GM19468 (cell line): ENCODE results near the gene PORCN.

Experiments
- ATAC-seq: cut with Tn5 transposase; IDR thresholded peaks from one replicate; pipeline ENCODE4 v1.9.1; 2021; ENCODE audit warnings: mild to moderate bottlenecking, moderate library complexity, moderate number of reproducible peaks; ENCODE audit not compliant: unreplicated experiment; ENCODE audit errors: extremely low read depth

The PORCN gene

DNA sequence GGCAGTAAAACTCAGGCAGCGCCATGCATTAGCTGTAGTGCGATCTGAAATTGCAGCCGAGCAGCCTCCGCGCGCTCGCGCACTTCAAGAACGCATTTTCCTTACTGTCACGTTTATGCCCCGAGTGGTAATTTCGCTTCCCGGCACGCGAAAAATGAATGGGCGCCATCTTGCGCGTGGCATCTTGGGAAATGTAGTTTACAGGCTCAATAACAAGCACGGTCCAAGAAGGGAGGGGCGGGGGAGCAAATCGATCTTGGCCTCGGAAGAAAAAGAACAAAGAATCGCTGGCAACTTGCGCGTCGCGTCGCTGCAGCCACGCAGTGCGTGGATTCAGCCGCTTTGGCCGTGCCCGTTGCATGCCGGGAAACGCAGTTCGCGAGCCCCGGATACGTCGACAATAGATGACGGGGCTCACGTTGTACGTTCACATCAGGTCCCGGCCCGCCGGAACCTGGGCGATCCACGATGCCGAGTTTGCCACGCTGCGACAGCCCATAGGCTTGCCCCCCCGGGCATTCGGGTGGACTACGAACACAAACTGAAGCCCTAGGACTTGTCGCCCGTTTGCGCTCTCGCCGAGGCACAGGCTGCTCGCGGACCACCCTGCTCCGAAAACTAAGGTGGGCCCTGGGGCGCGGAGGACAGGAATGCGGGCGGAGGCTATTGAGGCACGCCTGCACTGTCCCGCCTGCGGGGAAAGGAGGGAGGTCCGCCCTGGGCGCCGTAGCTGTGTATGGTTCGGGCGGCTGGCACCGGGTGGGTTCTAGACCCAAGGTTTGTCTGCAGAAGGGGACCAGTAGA is 32.8 kb upstream of the PORCN start, which contains the start of gene FTSJ1:
TSS of gene FTSJ1 (plus strand) at position 426 of the 804 bp plus-strand sequence. CDS start 1,849 bp downstream, outside the sequence.
- ATAC-seq, result peak; percentile 94

DNA sequence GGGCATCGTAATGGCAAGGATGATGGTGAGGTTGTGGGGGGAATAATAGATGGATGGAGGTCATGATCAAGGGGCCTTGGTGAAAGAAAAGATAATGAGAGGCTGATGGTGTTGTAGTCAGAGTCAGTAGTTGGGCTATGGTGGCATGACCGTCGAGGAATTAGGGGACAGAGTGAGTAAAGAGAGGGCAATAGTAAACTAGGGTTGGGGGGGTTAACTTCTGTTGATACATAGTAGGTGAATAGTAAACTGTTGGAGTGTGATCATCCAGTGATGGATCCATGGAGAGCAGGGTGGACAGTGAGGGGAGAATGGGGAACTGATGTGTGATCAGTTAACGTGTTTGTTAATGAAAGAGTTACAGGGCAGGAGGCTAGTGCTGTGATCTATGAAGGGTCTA is 31.9 kb upstream of the PORCN start:
- no peak for ATAC-seq

DNA sequence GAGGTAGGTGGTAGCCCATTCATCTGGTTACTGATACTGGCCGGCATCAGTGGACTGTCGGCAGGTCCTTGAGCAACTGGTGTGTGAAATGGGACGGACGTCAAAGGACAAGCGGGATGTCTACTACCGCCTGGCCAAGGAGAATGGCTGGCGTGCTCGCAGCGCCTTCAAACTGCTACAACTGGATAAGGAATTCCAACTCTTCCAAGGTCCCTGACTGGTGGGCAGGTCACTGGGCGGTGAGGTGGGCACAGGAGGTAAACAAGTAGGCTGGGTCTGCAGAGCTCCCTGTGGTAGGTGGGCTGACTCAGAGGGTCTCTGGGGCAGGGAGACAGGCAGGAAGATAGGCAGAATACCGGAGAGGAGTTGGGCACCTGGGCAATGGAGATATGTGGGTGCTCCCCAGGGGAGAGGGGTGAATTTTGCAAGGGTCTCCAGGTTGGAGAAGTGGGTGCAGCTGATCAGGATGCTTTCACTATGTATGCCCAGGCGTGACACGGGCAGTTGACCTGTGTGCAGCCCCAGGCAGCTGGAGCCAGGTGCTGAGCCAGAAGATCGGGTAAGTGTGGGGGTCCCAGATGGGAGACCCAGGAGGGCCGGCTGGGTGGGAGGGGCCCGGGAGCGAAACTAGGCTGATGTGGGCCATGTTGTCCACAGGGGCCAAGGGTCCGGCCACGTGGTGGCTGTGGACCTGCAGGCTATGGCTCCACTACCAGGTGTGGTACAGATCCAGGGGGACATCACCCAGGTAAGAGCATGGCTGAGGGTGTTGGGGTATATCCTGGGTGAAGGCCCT is 30.6 kb upstream of the PORCN start:
- ATAC-seq, result no peak

DNA sequence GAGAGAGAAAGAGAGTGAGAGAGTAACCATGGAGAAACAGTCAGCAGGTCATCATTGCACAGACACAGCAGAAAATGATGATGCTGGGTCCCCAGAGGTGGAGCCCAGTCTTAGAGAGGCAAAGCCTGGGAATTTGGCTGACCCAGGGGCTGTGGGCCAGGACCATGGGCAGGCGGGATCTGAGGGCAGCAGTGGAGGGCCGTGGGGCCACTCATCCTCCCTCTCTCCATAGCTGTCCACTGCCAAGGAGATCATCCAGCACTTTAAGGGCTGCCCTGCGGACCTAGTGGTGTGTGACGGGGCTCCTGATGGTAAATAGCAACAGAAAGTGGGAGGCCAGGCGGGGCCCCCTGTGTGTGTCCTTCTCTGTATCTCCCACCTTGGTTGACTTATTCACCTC is 30.0 kb upstream of the PORCN start:
- ATAC-seq, result no peak

DNA sequence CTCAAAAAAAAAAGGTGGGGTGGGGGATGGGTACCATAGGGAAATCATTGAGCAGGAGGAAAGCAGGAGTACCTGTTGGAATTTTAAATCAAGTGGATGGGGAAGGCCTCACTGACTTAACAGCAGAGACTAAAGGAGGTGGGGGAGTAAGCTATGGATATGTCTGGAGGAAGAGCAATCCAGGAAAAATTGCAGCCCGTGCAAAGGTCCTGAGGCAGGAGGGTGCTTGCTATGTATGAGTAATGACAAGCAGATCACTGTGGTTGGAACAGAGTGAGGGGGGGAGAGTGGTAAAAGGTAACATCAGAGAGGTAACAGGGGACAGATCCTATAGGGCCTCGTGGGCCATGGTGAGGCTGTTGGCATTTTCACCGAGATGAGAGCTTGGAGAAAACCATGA is 28.6 kb upstream of the PORCN start:
- no peak for ATAC-seq

DNA sequence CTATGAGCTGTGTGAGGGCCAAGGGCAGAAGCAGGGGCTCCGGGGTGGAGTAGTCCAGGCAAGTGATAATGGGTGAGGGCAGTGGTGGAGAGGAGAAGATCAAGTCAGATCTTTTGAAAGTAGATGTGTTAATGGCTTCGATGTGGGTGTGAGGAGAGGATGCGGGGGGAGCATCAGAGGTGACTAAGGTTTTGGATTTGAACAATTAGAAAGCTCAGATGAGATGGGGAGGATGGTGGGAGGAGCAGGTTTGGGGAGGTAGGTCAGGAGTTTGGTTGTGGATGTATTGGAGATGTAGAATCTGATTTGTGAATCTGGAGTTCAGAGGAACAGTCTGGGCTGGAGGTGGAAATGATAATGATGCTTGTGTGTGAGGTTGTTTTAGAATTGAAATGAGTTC is 28.2 kb upstream of the PORCN start:
- no peak for ATAC-seq

DNA sequence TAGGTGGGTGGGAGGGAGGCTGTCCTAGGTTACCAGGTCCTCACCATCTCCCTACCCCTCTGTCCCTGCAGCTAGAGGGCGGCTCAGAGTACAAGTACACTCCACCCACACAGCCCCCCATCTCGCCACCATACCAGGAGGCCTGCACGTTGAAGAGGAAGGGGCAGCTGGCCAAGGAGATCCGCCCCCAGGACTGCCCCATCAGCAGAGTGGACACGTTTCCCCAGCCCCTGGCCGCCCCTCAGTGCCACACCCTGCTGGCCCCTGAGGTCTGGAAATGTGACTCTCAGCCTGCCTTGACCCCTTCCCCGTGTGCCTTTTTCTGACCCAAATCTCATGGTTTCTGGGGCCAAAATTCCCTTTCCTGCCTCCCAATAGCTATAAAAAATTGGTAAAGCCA is 26.3 kb upstream of the PORCN start:
- no peak for ATAC-seq

DNA sequence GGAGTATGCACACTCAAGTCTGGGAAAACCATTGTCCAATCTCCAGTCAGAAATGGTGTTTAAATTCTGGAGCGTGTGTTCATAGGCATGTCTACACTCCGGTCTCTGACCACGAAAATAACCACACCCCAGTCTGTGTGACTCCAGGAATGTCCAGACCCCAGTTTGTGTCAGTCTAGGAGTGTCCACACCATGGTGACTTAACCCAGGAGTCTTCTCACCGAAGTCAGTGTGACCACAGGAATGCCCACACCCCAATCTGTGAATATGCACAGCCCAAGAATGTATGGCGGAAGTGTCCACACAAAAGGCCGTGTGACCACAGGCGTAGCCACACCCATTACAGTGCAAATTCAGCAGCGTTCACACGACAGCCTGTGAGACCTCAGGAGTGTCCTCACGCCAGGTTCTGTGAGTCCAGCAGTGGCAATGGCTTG is 21.4 kb upstream of the PORCN start:
- no peak for ATAC-seq

DNA sequence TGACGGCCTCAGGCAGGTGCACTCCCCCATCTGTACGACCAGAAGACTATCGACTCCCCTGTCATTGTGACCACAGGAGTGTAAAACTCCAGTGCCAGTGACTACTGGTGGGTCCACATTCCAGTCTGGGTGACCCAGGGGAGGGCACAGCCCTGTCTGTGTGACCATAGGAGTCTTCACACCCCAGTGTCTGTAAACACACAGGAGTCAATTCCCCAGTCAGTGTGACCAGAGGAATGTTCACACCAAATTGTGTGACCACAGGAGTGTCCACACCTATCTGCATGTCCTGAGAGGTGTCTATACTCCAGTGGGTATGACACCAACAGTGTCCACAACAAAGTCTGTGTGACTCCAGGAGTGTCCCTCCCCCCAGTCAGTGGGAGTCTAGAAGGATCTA is 20.8 kb upstream of the PORCN start:
- no peak for ATAC-seq

DNA sequence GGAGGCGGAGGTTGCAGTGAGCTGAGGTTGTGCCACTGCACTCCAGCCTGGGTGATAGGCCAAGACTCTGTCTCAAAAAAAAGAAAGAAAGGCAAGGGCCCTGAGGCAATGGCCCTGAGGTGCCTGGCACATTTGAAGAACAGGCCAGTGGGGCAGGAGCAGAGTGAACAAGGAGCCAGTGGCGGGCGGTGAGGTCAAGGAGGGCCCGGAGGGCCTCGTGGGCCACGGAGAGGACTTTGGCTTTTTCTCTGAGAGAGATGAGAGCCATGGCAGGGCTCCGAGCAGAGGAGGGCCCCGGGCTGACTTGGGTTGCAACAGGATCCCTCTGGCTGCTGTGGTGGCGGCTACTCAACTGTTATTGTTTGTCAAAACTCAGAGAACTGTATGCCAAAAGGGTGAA is 19.5 kb upstream of the PORCN start:
- ATAC-seq, result no peak

DNA sequence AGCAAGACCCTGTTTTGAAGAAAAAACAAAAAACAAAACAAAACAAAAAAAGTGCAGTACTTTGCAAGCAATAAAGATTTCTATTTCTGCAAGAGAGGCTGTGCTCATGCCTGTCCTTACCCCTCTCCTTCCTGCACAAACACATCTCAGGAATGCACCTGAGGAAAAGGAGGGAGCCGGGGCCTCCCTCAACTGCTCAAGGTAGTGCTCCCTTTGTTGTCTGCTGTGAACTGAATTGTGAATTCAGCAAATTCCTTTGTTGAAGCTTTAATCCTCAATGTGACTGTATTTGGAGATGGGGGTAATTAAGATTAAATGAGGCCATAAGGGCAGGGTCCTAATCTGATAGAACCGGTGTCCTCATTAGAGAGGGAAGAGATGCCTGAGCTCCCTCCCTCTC is 18.9 kb upstream of the PORCN start:
- ATAC-seq, result no peak

DNA sequence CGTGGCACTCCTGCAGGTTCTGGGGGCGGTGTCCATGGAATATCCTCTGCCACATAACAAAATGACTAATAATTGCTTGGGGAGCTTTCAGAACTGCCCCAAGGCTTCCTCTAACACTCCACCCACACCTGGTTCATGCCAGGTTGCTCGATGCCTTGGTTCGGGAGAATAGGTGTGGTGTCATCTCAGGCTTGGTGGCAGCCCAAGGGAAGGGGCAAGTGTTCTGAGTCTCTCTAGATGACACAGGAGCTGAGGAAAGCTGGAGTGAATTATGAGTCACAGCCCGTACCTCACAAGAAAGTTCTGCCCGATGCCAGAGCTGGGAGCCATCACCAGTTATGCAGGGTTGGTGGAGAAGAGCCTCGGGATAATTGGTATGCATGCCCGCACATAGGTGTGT is 18.1 kb upstream of the PORCN start:
- no peak for ATAC-seq

DNA sequence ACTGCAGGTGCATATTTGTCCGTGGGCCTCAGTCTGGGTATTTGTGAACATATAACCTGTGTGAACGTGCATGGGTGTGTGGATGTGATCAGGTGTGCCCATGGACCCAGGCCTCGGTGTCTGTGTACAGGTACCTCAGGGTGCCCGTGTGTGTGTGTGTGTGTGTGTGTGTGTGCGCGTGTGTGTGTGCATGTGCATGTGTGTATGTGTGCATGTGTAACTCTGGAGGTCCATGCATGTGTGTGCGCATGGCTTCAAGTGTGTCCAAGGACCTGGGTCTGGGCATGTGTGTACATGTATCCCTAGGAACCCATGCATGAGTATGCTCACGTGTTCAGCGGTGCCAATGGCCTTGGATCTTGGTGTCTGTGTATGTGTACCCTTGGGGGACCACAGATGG is 17.0 kb upstream of the PORCN start:
- ATAC-seq, result no peak

DNA sequence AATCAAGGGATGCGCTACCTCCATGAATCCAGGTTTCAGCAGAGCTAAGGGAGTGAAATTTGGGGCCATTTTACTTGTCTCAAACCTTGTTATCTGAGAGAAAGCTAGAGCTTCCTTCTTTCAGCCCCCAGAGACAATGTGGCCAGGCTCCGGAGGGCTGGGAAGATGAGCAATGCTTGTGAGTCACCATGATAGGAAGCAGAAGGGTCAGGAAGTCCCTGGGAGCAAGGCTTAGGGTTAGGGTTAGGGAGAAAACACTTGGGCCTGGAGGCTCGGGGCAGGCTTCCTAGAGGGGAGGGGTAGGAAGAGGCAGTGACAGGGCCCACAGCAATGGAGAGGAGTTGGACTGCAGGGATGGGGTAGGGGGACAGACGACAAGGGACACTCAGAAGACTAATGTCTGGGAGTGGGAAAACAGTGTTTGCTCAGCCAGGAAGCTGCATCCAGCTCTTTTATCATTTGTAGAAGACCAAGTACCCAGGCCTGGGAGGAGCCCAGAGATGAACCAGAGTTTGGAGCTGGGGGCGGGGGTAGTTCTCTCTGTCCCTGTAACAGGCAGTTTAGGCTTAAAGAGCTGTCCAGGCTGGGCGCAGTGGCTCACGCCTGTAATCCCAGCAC is 16.4 kb upstream of the PORCN start:
- no peak for ATAC-seq

DNA sequence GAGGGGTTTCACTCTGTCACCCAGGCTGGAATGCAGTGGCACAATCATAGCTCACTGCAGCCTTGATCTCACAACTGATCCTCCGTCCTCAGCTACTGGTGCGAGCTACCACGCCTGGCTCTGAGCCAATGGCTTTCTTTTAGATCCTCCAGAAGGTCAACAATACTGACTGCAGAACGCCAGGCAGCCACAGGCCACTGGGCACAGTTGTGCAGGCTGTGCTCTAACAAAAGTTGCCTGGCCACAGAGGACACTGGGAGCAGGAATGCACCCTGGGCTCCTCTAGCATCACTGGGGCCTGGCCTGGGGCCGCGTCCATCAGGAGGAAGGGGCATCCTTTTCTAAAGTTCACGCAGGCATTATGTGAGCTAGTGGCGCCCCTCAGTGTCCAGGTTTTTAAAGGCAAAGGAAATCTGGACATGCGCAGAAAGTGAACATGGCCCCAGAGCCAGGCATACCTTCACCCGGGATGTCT is 14.9 kb upstream of the PORCN start:
- no peak for ATAC-seq

DNA sequence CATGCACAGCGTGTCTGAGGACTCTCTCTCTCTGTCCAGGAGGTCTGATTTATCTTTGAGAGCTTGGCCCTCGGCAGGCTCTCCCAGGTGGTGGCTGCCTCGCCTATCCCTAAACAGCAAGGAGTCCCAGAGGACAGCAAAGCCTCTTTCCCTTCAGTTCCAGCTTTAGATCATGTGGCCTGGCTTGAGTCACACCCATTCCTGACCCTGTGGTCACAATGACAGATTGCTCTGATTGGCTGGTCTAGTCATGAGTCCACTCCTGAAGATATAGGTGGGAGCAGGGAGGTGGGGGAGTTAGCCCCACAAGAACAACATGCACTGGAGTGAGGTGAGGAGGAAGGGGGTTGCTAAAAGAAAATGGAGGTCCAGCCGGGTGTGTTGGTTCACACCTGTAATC is 12.1 kb upstream of the PORCN start:
- no peak for ATAC-seq

DNA sequence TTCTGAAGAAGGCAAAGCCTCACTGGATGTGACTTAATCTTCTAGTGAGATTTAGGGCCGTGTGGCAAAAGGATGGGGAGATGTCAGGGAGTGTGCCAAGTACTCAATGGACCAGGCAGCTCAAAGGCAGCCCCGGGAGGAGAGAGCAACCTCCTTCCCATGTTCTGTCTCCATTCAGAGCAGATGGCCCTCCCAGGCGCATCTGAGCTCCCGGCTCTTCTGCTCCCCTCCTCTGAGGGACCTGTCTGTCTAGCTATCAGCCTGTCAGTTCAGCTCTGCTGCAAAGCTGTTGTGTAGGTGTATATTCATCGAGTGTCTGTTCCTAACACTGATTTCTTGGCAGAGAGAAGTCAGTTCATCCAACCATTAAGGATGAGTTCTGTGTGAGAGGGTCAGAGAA is 10.9 kb upstream of the PORCN start:
- ATAC-seq, result no peak

DNA sequence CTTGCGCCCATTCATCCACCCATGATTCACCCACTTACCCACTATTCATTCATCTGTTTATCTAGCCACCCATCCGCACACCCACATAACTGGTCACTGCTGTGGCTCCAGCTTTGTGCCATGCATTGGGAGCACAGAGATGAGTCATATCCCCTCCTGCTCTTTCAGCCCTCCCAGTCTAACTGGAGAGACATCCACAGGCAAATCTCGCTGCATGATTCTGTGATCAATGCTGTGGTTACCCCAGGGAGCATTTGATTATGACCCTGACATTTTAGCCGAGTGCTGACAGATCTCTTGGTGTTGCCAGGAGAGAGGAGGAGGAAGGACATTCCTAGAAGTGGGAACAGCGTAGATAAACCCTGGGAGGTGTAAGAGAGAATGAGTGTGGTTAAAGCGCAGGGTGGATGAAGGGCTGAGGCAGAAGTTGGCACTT is 10.4 kb upstream of the PORCN start:
- ATAC-seq, result no peak

DNA sequence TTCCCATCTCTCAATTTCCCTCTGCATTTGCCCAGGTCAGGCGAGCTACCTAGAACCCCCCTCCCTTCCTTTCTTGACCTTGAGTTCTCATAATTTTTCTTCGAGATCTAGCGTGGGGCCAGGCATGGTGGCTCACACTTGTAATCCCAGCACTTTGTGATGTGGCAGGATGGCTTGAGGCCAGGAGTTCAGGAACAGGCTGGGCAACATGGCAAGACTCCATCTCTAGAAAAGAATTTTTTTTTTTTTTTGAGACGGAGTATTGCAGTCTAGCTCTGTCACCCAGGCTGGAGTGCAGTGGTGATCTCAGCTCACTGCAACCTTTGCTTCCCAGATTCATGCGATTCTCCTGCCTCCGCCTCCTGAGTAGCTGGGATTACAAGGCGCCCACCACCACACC is 4.5 kb upstream of the PORCN start:
- no peak for ATAC-seq

DNA sequence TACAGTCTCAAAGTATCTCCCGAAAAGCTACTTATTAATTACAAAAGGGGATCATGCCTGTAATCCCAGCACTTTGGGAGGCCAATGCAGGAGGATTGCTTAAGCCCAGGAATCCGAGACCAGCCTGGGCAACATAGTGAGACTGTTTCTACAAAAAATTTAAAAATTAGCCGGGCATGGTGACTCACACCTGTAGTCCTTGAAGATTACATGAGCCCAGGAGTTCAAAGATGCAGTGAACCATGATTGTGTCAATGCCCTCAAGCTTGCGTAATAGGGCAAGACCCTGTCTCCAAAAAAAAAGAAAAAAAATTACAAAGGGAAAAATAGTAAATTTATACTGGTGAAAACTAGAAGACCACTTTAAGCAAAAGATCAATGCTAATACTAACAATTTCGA is 3.3 kb upstream of the PORCN start:
- ATAC-seq, result no peak

DNA sequence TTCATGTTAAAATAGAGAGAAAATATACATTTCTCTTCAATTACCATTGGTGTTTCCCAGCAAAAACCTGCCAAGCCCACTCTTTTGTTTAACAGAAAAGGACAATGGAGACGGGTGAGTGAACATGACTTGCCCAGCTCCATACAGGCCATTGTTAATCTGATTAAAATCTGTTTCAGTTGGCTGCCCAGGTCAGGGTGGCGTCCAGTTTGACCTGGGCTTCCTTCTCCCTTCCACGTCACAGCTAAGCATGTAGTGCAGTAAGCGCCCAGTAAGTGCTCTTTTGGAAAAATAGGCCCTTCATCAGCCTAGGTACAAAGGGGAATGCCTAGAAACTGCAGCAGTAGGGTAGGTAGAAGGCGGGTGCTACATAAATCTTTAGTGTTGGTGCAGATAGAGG is 1.5 kb upstream of the PORCN start:
- no peak for ATAC-seq
